ENCODE results near the gene RELB. TPM values are rescaled to one million over a fixed set of nuclear protein-coding genes. Genes with fewer than 3 reads are reported as not detected.
A peak's percentile ranks its signal among the peaks of the same experiment; 100 is the strongest.

The RELB gene
- total and polyA plus RNA-seq, 9 of the 15 experiments (the other 6 are each of a cell fraction or from before 2014, with no cell fraction given): 0.15 to 1.1 (median 0.28) TPM; not detected in 2

GRCh38 chr19:45059258-45059965, 58.1 kb downstream of the RELB start (continued):
- peak; percentile 41; the same call in 1 of the 2 replicates for TF ChIP-seq MYNN (IDR thresholded peaks at IDR 0.05)
- no peak for TF ChIP-seq MYNN (CRISPR knock-in tag; IDR thresholded peaks at IDR 0.05)
- peak; percentile 45; the same call in 1 of the 2 replicates for TF ChIP-seq JUND (IDR thresholded peaks at IDR 0.05; ENCODE audit: borderline replicate concordance, low read depth, low read length)
- TF ChIP-seq JUND (tag; IDR thresholded peaks at IDR 0.05; ENCODE audit: borderline replicate concordance, low read depth, low read length): no peak; the same call in 2 of the 3 replicates
- TF ChIP-seq PTBP1 (IDR thresholded peaks at IDR 0.05; ENCODE audit: low read depth, low read length): no peak
- peak; percentile 46; the same call in 1 of the 2 replicates for TF ChIP-seq RB1 (IDR thresholded peaks at IDR 0.05; ENCODE audit: low read depth)
- no peak for TF ChIP-seq TOE1 (IDR thresholded peaks at IDR 0.05; ENCODE audit: borderline replicate concordance)
- TF ChIP-seq TOE1 (CRISPR knock-in tag; IDR thresholded peaks at IDR 0.05; ENCODE audit: borderline replicate concordance, low read depth): 0 out of 2 replicates have a peak, but pooled peaks have one; percentile 28
- TF ChIP-seq RBFOX2 (IDR thresholded peaks at IDR 0.05; ENCODE audit: low read depth, low read length): 0 out of 2 replicates have a peak, but pooled peaks have one; percentile 28
- TF ChIP-seq BHLHE40 (IDR thresholded peaks at IDR 0.05; ENCODE audit: low read length): 0 out of 2 replicates have a peak, but pooled peaks have one; percentile 20
- peak; percentile 68 for TF ChIP-seq ZKSCAN1 (IDR thresholded peaks at IDR 0.05; ENCODE audit: low read depth, low read length)
- no peak for TF ChIP-seq TGIF2 (CRISPR knock-in tag; IDR thresholded peaks at IDR 0.05)
- TF ChIP-seq PCBP2 (IDR thresholded peaks at IDR 0.05; ENCODE audit: low read depth, low read length, poor library complexity, severe bottlenecking): no peak
- peak; percentile 38; the same call in 1 of the 2 replicates for TF ChIP-seq KLF13 (tag; IDR thresholded peaks at IDR 0.05; ENCODE audit: borderline replicate concordance, low read depth)
- no peak for TF ChIP-seq ZBTB33 (CRISPR knock-in tag; IDR thresholded peaks at IDR 0.05)
- no peak for TF ChIP-seq MITF (IDR thresholded peaks at IDR 0.05)
- TF ChIP-seq, protein P1, sequence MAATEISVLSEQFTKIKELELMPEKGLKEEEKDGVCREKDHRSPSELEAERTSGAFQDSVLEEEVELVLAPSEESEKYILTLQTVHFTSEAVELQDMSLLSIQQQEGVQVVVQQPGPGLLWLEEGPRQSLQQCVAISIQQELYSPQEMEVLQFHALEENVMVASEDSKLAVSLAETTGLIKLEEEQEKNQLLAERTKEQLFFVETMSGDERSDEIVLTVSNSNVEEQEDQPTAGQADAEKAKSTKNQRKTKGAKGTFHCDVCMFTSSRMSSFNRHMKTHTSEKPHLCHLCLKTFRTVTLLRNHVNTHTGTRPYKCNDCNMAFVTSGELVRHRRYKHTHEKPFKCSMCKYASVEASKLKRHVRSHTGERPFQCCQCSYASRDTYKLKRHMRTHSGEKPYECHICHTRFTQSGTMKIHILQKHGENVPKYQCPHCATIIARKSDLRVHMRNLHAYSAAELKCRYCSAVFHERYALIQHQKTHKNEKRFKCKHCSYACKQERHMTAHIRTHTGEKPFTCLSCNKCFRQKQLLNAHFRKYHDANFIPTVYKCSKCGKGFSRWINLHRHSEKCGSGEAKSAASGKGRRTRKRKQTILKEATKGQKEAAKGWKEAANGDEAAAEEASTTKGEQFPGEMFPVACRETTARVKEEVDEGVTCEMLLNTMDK (IDR thresholded peaks at IDR 0.05; ENCODE audit: borderline replicate concordance, insufficient read depth, low read depth, low read length, poor library complexity, severe bottlenecking): peak; percentile 89
- TF ChIP-seq RAD21 (CRISPR knock-in tag; conservative IDR thresholded peaks at IDR 0.05 in 1 of 2, IDR thresholded peaks at IDR 0.05 in 1 of 2): peak; percentile 66 to 83
- no peak for TF ChIP-seq HEY1 (CRISPR knock-in tag; IDR thresholded peaks at IDR 0.05; ENCODE audit: borderline replicate concordance)
- TF ChIP-seq TAF1 (IDR thresholded peaks at IDR 0.05; ENCODE audit: control insufficient read depth, extremely low read depth, insufficient read depth, low read length, severe bottlenecking): no peak
- TF ChIP-seq SMC3 (conservative IDR thresholded peaks at IDR 0.05; ENCODE audit: insufficient read depth, low read depth, low read length): peak; percentile 85

Data from K562 (cell line).